NT2/D1 (cell line): ENCODE data around the gene RASGRP2.

Experiments used
- DNase-seq: peaks from one replicate; pipeline ENCODE4 v3.0.0-alpha.2; 2011; ENCODE audit warnings: low read depth, low spot score
- H3K27me3 ChIP-seq: 2 replicates; pipeline ENCODE4 v1.6.0; 2011; ENCODE audit warnings: mild to moderate bottlenecking; ENCODE audit not compliant: insufficient read length, insufficient read depth
- H3K36me3 ChIP-seq: 2 replicates; pipeline ENCODE4 v1.6.1; 2011; ENCODE audit warnings: mild to moderate bottlenecking, low read length, mixed read lengths; ENCODE audit not compliant: insufficient read depth, insufficient read length
- H3K4me1 ChIP-seq: 2 replicates; pipeline ENCODE4 v1.5.1; 2011; ENCODE audit not compliant: insufficient read depth, insufficient read length
- H3K4me3 ChIP-seq: 2 replicates; pipeline ENCODE4 v1.5.1; 2011; ENCODE audit warnings: low read depth; ENCODE audit not compliant: insufficient read length
- H3K9ac ChIP-seq: 2 replicates; pipeline ENCODE4 v1.6.0; 2011; ENCODE audit warnings: low read depth; ENCODE audit not compliant: insufficient read length
- H3K9me3 ChIP-seq: 2 replicates; pipeline ENCODE4 v1.5.1; 2011; ENCODE audit warnings: mild to moderate bottlenecking, low read length; ENCODE audit not compliant: insufficient read depth
- SUZ12 ChIP-seq: IDR thresholded peaks from 2 replicates; pipeline ENCODE4 v1.6.1; 2011; ENCODE audit not compliant: insufficient read length, insufficient read depth; ENCODE audit errors: extremely low read depth
- YY1 ChIP-seq: IDR thresholded peaks from 2 replicates; pipeline ENCODE4 v1.6.1; 2011; ENCODE audit not compliant: insufficient read length, insufficient read depth
- ZNF274 ChIP-seq: IDR thresholded peaks from 2 replicates; pipeline ENCODE4 v1.6.1; 2011; ENCODE audit warnings: mild to moderate bottlenecking, low read depth, low read length

RASGRP2 gene

DNA sequence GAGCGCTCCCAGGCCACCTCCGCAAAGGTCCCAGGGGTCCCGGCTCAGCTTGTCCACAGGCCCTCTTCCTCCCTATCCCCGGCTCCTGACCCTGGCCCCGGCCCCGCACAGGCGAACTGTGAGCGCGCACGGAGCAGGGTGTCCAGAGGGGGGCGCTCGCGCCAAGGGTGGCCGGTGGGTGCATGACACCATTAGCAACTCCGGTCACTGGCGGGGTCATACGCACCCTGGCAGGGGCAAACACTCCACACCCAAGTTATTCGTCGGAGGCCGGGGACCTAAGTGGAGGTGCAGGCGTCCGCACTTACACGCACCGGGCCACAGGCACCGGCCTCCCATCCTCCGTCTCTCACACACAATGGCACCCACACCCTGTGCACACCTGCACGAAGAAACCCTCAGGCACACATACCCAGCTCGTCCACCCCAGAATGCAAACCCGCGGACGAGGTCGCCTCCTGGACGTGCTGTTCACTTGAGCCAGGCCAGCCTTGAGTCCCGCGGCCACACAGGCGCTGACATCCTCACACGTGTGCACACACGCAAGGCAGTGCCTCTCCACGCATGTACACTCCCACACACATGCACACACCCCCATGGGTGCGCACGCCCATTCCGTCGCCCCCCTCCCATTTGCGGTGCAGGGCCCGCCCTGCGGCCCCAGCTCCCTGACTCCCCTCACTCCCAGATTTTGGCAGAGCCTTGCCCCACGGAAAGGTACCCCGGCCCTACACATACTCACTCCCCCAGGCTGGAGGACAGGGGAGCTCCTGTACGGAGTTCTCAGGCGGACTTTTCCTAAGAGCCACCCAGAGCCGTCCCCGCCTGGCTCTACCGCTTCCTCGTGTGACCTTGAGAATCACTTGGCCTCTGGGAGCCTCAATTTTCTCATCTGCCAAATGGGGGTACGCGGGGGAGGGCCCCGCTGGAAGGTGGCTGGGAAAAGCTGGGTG is at the start of gene RASGRP2:
RASGRP2 (minus strand) TSS at position 552 of the 953 bp plus-strand sequence. CDS start 1,276 bp downstream, outside the sequence.
- no peak for DNase-seq
- TF ChIP-seq SUZ12 (peak; percentile 60), YY1 (no peak), ZNF274 (no peak)
- H3K27me3 ChIP-seq, result peaks cover 59% of the 10 kb centered on the region

DNA sequence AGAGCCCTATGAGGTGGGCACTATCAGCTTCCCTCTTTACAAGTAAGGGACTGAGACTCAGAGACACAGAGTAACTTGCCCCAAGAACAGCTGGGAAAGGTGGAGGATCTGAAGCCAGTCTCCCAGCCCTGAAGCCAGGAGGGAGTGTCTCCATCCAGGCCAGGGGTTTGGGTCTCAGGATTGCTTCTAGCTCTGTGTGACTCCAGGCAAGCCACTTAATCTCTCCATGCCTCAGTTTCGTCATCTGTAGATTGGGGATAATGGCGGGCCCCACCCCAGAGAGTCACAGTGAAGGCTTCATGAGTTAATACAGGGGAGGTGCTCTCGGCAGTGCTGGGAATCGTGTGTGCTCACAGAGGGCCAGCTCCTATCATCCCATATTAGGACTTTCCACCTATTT is 48.5 kb upstream of the RASGRP2 start:
- peaks cover 42% of the 10 kb centered on the region for H3K36me3 ChIP-seq
- peaks cover 10% of the 10 kb centered on the region for H3K4me1 ChIP-seq
- H3K9me3 ChIP-seq, result no peaks in the 10 kb centered on the region
- TF ChIP-seq ZNF274, result no peak
- TF ChIP-seq SUZ12, result no peak
- no peak for TF ChIP-seq YY1
- no peak for DNase-seq
- H3K27me3 ChIP-seq, result no peaks in the 10 kb centered on the region
- H3K4me3 ChIP-seq, result no peak overlapping the region
- H3K9ac ChIP-seq, result no peak overlapping the region

More for the DNA sequence above, at the start of gene RASGRP2:
- Histone ChIP-seq H3K4me3 (peak within 1 kb of the TSS; percentile 62), H3K4me1 (peaks cover 41% of the 10 kb centered on the region), H3K9ac (peak within 1 kb of the TSS; percentile 76), H3K9me3 (no peaks in the 10 kb centered on the region), H3K36me3 (no peaks in the 10 kb centered on the region)

DNA sequence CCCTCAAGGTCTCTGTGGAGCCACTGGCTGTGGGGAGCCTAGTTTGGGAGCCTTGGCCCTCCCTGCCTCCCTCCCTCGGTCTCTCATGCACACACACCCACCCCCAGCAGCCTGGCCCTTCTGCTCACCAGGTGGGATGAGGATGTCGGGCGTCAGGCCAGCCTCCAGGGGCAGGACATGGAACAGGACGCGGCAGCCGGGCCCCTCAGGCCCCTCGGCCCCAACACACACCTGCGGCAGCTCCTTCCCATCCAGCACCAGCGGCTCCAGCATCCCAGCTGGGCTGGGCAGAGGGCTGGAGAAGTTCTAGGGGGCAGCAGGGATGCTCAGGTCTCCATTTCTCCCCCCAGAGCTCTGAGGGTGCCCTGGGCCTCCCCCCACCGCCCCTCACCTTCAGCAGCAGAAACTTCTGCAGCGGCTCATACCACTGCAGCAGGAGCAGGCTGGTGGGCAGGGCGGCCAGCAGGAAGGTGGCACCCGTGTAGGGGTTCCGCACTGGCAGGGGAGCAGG is 47.9 kb upstream of the RASGRP2 start:
- no peaks in the 10 kb centered on the region for H3K9me3 ChIP-seq
- peaks cover 7% of the 10 kb centered on the region for H3K4me1 ChIP-seq
- H3K9ac ChIP-seq, result no peak overlapping the region
- peaks cover 38% of the 10 kb centered on the region for H3K36me3 ChIP-seq
- no peak overlapping the region for H3K4me3 ChIP-seq
- H3K27me3 ChIP-seq, result no peaks in the 10 kb centered on the region
- no peak for DNase-seq
- TF ChIP-seq ZNF274, result no peak
- no peak for TF ChIP-seq YY1
- no peak for TF ChIP-seq SUZ12

- Histone ChIP-seq H3K36me3 (peaks cover 34% of the 10 kb centered on the region), H3K9me3 (no peaks in the 10 kb centered on the region), H3K4me3 (no peak overlapping the region), H3K4me1 (peaks cover 5% of the 10 kb centered on the region), H3K9ac (peak overlapping the region; percentile 44), H3K27me3 (no peaks in the 10 kb centered on the region)
- TF ChIP-seq YY1 (no peak), ZNF274 (no peak), SUZ12 (no peak)
- DNase-seq, result no peak
Measured at GRCh38 chr11:64790205-64791095, 46.5 kb upstream of the RASGRP2 start.

- no peak for DNase-seq
- no peak for TF ChIP-seq YY1
- Histone ChIP-seq H3K9ac (peak overlapping the region; percentile 44), H3K9me3 (no peaks in the 10 kb centered on the region), H3K4me3 (no peak overlapping the region), H3K27me3 (no peaks in the 10 kb centered on the region), H3K4me1 (peaks cover 5% of the 10 kb centered on the region), H3K36me3 (peaks cover 34% of the 10 kb centered on the region)
Measured at GRCh38 chr11:64789331-64790204, 45.6 kb upstream of the RASGRP2 start.
